Panc1 (cell line): ENCODE results near the gene SETD5.
A peak's percentile ranks its signal among the peaks of the same experiment; 100 is the strongest.

Experiments
- POLR2AphosphoS5 ChIP-seq: IDR thresholded peaks from 2 replicates; pipeline ENCODE4 v1.6.1; 2012; ENCODE audit warnings: mild to moderate bottlenecking, low read depth, low read length, moderate library complexity
- TF ChIP-seq, protein P1 (sequence below): fragments of 450-650 bp; IDR thresholded peaks from 2 replicates; pipeline ENCODE4 v1.5.1; 2017; ENCODE audit warnings: mild to moderate bottlenecking

DNA sequence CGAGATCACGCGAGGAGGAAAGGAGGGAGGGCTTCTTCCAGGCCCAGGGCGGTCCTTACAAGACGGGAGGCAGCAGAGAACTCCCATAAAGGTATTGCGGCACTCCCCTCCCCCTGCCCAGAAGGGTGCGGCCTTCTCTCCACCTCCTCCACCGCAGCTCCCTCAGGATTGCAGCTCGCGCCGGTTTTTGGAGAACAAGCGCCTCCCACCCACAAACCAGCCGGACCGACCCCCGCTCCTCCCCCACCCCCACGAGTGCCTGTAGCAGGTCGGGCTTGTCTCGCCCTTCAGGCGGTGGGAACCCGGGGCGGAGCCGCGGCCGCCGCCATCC is 1.1 kb upstream of the SETD5 start:
- TF ChIP-seq POLR2AphosphoS5: peak; percentile 31; the same call in 1 of the 2 replicates
- TF ChIP-seq, protein P1, sequence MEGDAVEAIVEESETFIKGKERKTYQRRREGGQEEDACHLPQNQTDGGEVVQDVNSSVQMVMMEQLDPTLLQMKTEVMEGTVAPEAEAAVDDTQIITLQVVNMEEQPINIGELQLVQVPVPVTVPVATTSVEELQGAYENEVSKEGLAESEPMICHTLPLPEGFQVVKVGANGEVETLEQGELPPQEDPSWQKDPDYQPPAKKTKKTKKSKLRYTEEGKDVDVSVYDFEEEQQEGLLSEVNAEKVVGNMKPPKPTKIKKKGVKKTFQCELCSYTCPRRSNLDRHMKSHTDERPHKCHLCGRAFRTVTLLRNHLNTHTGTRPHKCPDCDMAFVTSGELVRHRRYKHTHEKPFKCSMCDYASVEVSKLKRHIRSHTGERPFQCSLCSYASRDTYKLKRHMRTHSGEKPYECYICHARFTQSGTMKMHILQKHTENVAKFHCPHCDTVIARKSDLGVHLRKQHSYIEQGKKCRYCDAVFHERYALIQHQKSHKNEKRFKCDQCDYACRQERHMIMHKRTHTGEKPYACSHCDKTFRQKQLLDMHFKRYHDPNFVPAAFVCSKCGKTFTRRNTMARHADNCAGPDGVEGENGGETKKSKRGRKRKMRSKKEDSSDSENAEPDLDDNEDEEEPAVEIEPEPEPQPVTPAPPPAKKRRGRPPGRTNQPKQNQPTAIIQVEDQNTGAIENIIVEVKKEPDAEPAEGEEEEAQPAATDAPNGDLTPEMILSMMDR: no peak
